ENCODE results near the gene DOCK9.

Gene DOCK9

GRCh38 chr13:98892077-98892476 is 85.8 kb downstream of the DOCK9 start:
- H3F3A ChIP-seq (ENCODE audit: insufficient read depth, low read length): no peaks in the 10 kb centered on the region
- no peak overlapping the region for H3K27ac ChIP-seq (ENCODE audit: low read depth, low read length, poor library complexity, severe bottlenecking)
- no peak for TF ChIP-seq CTCF (IDR thresholded peaks at IDR 0.05; ENCODE audit: low read length)
- TF ChIP-seq EZH2 (IDR thresholded peaks at IDR 0.05; ENCODE audit: borderline replicate concordance, low read length): no peak
- H3K36me3 ChIP-seq (ENCODE audit: insufficient read depth, low read length): no peaks in the 10 kb centered on the region
- H3K4me3 ChIP-seq (ENCODE audit: low read depth, low read length, poor library complexity, severe bottlenecking): no peak overlapping the region
- no peaks in the 10 kb centered on the region for H3K4me1 ChIP-seq (ENCODE audit: insufficient read depth, low read length, severe bottlenecking)
- no peak overlapping the region for H3K9ac ChIP-seq (ENCODE audit: low read length)
- no peaks in the 10 kb centered on the region for H3K27me3 ChIP-seq (ENCODE audit: insufficient read depth, low read length)
- H3K9me2 ChIP-seq (ENCODE audit: low read depth, low read length): no peaks in the 10 kb centered on the region
- H3K4me2 ChIP-seq (ENCODE audit: low read length): no peak overlapping the region
- no peak overlapping the region for H2AFZ ChIP-seq (ENCODE audit: low read length)
- H3K79me2 ChIP-seq (ENCODE audit: insufficient read depth, low read length): no peaks in the 10 kb centered on the region
- H3K9me3 ChIP-seq (ENCODE audit: low read length): no peaks in the 10 kb centered on the region
- H4K20me1 ChIP-seq (ENCODE audit: insufficient read depth, low read length): no peaks in the 10 kb centered on the region

- H3K4me1 ChIP-seq (ENCODE audit: insufficient read depth, low read length, severe bottlenecking): no peaks in the 10 kb centered on the region
- no peaks in the 10 kb centered on the region for H3K27me3 ChIP-seq (ENCODE audit: insufficient read depth, low read length)
- TF ChIP-seq CTCF (IDR thresholded peaks at IDR 0.05; ENCODE audit: low read length): no peak
- TF ChIP-seq EZH2 (IDR thresholded peaks at IDR 0.05; ENCODE audit: borderline replicate concordance, low read length): no peak
- H3K9me2 ChIP-seq (ENCODE audit: low read depth, low read length): no peaks in the 10 kb centered on the region
- no peak overlapping the region for H3K4me3 ChIP-seq (ENCODE audit: low read depth, low read length, poor library complexity, severe bottlenecking)
- H3K9ac ChIP-seq (ENCODE audit: low read length): no peak overlapping the region
- H3K36me3 ChIP-seq (ENCODE audit: insufficient read depth, low read length): no peaks in the 10 kb centered on the region
- no peak overlapping the region for H3K27ac ChIP-seq (ENCODE audit: low read depth, low read length, poor library complexity, severe bottlenecking)
- no peak overlapping the region for H2AFZ ChIP-seq (ENCODE audit: low read length)
- H3K4me2 ChIP-seq (ENCODE audit: low read length): no peak overlapping the region
- no peaks in the 10 kb centered on the region for H4K20me1 ChIP-seq (ENCODE audit: insufficient read depth, low read length)
- H3K79me2 ChIP-seq (ENCODE audit: insufficient read depth, low read length): no peaks in the 10 kb centered on the region
- no peaks in the 10 kb centered on the region for H3K9me3 ChIP-seq (ENCODE audit: low read length)
- H3F3A ChIP-seq (ENCODE audit: insufficient read depth, low read length): no peaks in the 10 kb centered on the region
Measured at GRCh38 chr13:98890925-98891324, 86.9 kb downstream of the DOCK9 start.

- Histone ChIP-seq H3K4me3 (ENCODE audit: low read depth, low read length, poor library complexity, severe bottlenecking) (no peak overlapping the region), H3K9me3 (ENCODE audit: low read length) (no peaks in the 10 kb centered on the region), H3K36me3 (ENCODE audit: insufficient read depth, low read length) (no peaks in the 10 kb centered on the region), H3K79me2 (ENCODE audit: insufficient read depth, low read length) (no peaks in the 10 kb centered on the region), H3F3A (ENCODE audit: insufficient read depth, low read length) (no peaks in the 10 kb centered on the region), H3K9me2 (ENCODE audit: low read depth, low read length) (no peaks in the 10 kb centered on the region), H2AFZ (ENCODE audit: low read length) (no peak overlapping the region), H3K27ac (ENCODE audit: low read depth, low read length, poor library complexity, severe bottlenecking) (no peak overlapping the region), H3K27me3 (ENCODE audit: insufficient read depth, low read length) (no peaks in the 10 kb centered on the region), H3K9ac (ENCODE audit: low read length) (no peak overlapping the region), H3K4me1 (ENCODE audit: insufficient read depth, low read length, severe bottlenecking) (no peaks in the 10 kb centered on the region), H3K4me2 (ENCODE audit: low read length) (no peak overlapping the region), H4K20me1 (ENCODE audit: insufficient read depth, low read length) (no peaks in the 10 kb centered on the region)
- TF ChIP-seq EZH2 (IDR thresholded peaks at IDR 0.05; ENCODE audit: borderline replicate concordance, low read length) (no peak), CTCF (IDR thresholded peaks at IDR 0.05; ENCODE audit: low read length) (no peak)
Measured at GRCh38 chr13:98890186-98890585, 87.7 kb downstream of the DOCK9 start.
